Stimulated activated CD8-positive, alpha-beta memory T cell treated with anti-CD3 and anti-CD28 coated beads, Interleukin-12 subunit alpha, Interleukin-12 subunit beta, amount 100 ng/mL, for 1 hour (primary cell): ENCODE measurements around the gene MEF2B.
A peak's percentile ranks its signal among the peaks of the same experiment; 100 is the strongest.

Source experiments
- DNase-seq: peaks from one replicate; pipeline ENCODE4 v3.0.0-alpha.2; 2020; ENCODE audit warnings: low read depth

MEF2B gene

GRCh38 chr19:19170053-19170872 is at the start of gene MEF2B:
Gene MEF2B (minus strand): TSS chr19:19170263. CDS start chr19:19150735, 19,528 bp downstream.
- DNase-seq = peak; percentile 52

- no peak for DNase-seq
These were observed 48.8 kb upstream of the MEF2B start for GRCh38 chr19:19218911-19219310.

- DNase-seq = no peak
These were observed 47.0 kb upstream of the MEF2B start for GRCh38 chr19:19217099-19217498.

- DNase-seq = no peak
These were observed 45.7 kb upstream of the MEF2B start for GRCh38 chr19:19215792-19216191.

- DNase-seq = no peak
These were observed 44.8 kb upstream of the MEF2B start for GRCh38 chr19:19214892-19215291.

GRCh38 chr19:19214159-19214490 is 44.1 kb upstream of the MEF2B start:
- DNase-seq = no peak

- no peak for DNase-seq
These were observed 43.5 kb upstream of the MEF2B start for GRCh38 chr19:19213426-19214158.

GRCh38 chr19:19212916-19213315 is 42.9 kb upstream of the MEF2B start:
- DNase-seq = no peak

- no peak for DNase-seq
These were observed 41.7 kb upstream of the MEF2B start, which contains the start of gene NCAN for GRCh38 chr19:19211499-19212420. Gene NCAN (plus strand): TSS chr19:19211958. CDS start chr19:19216954, 4,996 bp downstream.

- DNase-seq = no peak
These were observed 39.3 kb upstream of the MEF2B start for GRCh38 chr19:19209372-19209771.

- DNase-seq = no peak
These were observed 37.8 kb upstream of the MEF2B start for GRCh38 chr19:19207637-19208572.

GRCh38 chr19:19206938-19207337 is 36.9 kb upstream of the MEF2B start:
- DNase-seq = no peak

- DNase-seq = no peak
These were observed 35.6 kb upstream of the MEF2B start for GRCh38 chr19:19205416-19206410.

GRCh38 chr19:19204181-19204580 is 34.1 kb upstream of the MEF2B start:
- DNase-seq = no peak

GRCh38 chr19:19203012-19203856 is 33.2 kb upstream of the MEF2B start, which contains the start of gene NR2C2AP:
Gene NR2C2AP (minus strand): TSS chr19:19203414. CDS start chr19:19203060, 354 bp downstream.
- peak; percentile 85 for DNase-seq

- DNase-seq = no peak
These were observed 32.6 kb upstream of the MEF2B start for GRCh38 chr19:19202707-19203011.

- DNase-seq = no peak
These were observed 31.9 kb upstream of the MEF2B start for GRCh38 chr19:19201697-19202630.

- DNase-seq = no peak
These were observed 23.9 kb upstream of the MEF2B start for GRCh38 chr19:19193926-19194325.
